HG03045 (cell line): ENCODE results near the gene EEF2.
A peak's percentile ranks its signal among the peaks of the same experiment; 100 is the strongest.

Experiments
- ATAC-seq: cut with Tn5 transposase; IDR thresholded peaks from one replicate; pipeline ENCODE4 v1.9.1; 2021; ENCODE audit warnings: mild to moderate bottlenecking, moderate library complexity; ENCODE audit not compliant: unreplicated experiment

The EEF2 gene

DNA sequence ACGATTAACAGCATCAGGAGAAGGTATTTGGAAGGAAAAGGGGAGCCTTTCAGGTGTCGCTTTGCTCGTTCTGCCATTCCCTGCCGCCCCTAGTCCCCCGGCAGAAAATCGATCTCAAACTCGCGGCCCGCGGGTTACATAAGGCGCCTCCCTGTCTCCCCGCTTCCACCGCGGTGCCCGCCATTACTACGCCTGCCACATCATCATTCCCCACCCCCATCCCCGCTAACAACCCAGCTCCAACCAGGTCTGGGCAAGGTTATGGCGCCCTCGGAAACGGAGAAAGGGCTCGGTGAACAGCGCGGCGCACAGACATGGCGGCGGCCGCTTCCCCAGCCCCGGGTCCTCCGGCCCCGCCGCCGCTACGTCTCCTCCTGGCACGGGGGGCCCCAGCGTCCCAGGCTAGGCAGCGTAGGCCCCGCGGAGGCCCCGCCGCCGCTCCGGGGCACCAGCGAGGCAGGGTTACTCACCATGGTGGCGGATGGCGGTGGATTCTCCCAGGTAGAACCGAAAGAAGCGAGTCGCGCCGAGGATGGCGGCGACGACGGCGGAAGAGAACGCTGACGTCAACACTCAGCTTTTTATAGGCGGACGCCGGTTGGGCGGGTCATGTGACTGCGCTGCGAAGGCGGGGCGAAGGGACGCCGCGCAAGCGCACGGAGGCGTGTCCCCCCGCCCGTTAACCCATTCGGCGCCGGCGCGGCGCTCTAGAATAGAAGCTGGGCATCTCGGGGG lies at the start of gene EEF2:
EEF2 (minus strand) TSS at position 556 of the 735 bp plus-strand sequence; CDS start at position 473, 83 bp downstream.
- ATAC-seq, result peak; percentile 57

DNA sequence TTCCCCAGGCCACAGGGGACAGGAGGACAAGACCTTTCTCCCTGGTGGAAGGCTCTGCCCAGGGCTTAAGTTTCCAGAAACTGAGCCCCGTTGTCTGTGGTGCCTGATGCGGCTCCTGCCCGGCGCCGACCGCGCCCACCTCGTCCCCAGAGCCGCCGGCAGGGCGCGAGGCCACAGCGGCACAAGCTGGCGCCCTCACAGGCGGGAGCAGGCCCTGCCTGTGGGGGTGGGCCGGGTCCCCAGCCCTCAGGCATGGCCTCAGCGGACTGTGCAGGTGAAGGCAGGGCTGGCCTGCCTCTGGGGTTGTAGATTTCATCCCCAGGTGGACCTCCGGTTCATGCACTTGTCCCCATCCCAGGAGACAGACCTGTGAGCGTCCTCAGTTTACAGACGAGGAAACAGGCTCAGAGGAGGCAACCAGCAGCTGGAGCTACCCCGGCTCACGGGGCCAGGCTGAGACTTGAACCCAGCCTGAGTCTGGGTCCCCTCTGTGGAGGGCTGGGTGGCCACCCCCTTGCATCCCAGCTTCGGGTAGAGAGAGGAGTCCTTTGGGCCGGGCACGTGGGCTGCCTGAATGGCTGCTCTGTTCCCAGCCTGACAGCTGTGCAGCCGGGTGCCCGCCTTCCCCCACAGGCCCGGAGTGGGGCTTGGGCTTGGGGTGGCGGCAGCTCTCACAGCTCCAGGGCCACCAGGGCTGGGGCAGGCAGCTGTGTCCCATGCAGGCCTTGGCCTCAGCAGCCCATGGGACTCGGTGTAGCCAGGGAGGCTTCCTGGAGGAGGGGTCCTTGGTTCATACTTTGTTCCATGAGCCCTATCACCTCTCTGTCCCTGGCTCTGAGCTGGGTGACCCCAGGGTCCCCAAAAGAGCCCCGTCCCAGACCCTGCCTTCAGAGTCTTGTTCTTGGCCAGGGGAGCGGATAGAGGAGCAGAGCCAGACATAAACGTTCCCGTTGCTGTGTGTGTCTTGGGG lies 49.1 kb upstream of the EEF2 start:
- ATAC-seq, result no peak

DNA sequence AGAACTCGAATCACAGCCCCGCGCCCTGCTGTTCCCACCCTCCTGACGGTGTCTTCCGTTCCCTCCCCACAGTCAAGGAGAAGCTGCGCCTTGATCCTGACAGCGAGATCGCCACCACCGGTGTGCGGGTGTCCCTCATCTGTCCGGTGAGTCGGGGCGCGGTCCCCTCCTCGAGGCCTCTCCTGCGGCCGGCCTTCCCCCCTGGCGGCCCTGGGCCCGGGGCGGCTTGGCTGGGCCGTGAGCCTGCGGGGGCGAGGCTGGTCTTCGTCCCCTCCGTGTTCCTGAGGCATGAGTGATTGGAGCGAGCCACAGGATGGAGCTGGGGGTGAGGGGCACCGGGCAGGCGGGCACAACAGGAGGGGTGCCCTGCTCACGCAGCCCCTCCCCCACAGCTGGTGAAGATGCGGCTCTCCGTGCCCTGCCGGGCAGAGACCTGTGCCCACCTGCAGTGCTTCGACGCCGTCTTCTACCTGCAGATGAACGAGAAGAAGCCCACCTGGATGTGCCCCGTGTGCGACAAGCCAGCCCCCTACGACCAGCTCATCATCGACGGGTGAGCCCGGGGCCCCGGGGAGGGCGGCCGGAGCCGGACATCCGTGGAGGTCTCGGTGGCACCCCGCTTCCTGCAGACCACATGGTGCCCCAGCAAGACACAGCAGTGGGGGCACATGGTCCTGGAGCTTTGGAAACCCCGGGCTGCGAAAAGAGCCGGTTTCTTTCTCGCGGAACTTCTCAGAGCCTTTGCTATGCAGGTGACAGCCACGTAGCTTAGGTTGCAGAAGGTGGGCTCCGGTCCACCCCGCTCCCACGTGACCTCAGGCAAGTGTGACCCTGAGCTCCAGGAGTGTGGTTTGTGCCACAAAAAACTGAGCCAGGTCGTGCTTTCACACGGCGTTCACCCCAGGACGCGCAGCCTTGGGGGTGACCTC lies 48.0 kb upstream of the EEF2 start:
- no peak for ATAC-seq

DNA sequence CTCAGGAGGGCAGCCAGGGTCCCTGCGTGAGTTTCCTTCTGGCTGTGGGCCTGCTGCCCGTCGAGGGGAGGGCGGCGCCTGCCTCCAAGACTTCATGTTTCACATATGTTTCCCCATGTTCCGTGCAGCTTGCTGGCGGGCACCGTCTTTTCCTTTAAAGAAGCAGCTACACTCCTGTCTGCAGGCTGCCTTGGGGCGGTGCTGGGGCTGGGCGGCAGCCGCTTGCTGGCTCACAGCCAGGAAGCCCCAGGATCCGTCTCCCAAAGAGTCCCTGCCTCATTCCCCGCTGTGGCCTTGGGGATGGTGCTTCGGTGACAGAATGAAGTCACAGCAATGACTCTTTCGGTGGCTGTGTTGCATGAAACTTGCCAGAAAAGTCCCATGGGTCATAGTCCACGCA lies 47.2 kb upstream of the EEF2 start:
- no peak for ATAC-seq

DNA sequence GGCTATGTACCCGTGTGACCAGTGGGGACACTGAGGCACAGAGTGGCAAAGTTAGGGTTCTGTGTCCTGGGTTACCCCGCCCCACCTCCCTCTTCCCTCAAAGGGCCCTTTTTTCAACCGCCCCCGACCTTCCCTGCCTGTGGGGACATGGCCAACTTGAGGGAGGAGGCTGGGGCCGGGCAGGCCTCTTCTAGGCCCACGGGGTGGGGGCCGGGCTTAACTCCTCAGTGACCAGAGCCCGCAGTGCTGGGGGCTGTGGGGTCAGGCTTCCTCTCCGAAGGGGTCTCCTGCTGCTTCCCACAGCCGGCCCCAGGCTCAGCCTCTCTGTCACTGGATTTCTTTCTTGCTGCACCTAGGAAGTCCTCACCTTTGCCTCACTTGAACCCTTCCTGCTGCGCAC lies 46.2 kb upstream of the EEF2 start:
- no peak for ATAC-seq

DNA sequence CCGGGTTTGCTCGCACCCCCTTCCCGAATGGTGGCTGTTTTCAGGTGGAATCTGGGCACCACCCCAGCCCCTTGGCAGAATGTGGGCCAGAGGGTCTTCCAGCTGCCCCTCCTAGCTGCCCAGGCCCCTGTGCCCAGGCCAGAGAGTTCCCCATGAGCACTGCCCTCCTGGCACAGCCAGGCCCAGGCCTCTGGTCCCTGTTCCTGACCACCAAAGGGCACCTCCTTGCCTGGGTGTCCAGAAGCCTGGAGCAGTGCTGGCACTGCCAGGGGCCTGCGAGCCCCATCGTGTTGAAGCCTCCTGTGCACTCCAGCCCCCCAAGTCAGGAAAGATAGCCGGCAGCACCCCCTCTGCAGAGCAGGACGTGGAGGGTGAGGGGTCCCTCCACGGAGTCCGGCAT lies 45.7 kb upstream of the EEF2 start:
- ATAC-seq, result no peak

DNA sequence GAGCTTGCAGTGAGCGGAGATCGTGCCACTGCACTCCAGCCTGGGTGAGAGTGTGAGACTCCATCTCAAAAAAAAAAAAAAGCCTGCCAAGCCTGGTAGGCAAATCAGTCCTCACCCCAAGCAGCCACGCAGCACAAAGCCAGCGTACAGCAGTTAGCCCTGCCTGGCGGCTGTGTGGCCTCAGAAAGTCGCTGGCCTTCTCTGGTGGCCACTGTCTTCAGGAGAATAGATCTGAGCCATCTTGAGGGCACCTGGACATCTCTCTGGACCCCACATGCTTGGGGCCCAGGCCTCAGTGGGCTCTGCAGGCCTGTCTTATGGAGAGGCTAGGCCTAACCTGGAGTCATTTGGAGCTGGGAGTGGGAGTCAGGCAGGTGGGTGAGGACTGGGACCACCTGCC lies 45.3 kb upstream of the EEF2 start:
- no peak for ATAC-seq

DNA sequence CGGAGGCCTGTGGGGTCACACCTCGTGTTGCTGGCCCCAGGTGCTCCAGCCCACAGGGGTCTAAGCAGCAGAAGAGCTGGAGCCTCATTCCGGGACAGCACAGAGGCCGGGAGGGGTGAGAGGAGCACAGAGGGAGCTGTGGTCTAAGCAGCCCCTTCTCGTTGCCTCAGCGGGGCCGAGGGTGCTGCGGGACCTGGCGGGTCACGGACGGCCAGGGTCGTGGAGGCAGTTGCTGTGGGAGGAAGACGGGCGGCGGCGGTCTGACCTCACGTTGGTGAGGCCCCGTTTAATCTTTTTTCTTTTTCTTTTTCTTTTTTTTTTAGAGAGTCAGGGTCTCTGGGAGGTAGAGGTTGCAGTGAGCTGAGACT lies 44.0 kb upstream of the EEF2 start:
- ATAC-seq, result no peak

DNA sequence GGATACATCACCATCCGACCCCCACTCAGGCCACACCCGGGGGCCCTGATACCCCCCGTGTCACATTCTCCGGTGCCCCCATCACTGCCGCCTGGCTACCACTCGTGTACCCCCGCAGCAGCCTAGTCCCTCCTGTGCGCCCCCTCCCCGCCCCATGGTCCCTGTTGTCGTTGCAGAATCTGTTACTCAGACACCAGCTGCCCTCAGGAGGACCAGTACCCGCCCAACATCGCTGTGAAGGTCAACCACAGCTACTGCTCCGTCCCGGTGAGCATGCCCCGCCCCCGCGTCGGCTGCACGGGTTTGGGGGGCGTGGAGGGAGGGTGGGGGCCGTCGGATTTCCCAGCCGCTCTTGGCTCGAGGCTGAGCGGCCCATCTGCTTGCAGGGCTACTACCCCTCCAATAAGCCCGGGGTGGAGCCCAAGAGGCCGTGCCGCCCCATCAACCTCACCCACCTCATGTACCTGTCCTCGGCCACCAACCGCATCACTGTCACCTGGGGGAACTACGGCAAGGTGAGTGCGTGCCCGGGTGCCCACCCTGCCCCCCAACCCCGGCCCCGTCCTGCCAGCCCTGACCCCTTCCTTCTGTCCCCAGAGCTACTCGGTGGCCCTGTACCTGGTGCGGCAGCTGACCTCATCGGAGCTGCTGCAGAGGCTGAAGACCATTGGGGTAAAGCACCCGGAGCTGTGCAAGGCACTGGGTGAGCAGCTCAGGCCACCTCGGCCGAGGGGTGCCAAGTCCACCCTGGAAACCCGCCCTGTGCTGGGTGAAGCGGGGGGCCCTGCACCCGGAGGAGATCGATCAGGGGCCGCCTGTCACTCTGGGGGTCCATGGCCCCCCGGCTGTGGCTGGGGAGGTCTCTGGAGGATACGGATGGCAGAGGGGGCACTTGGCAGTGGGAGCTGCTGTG lies 43.3 kb upstream of the EEF2 start:
- no peak for ATAC-seq

DNA sequence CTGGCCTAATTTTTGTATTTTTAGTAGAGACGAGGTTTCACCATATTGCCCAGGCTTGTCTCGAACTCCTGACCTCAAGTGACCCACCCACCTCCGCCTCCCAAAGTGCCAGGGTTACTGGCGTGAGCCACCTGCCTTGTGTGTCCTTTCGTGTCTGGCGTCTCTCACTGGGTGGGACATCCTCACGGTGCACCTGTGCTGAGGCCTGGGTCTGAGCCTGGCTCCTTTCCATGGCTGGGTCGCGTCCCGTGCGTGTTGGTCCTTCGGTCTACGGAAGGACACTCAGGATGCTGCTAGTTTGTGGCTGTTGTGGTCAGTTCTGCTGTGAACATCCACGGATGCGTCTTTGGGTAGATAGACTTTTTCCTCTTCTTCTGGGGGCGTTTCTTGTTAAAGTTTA lies 41.9 kb upstream of the EEF2 start:
- ATAC-seq, result no peak

DNA sequence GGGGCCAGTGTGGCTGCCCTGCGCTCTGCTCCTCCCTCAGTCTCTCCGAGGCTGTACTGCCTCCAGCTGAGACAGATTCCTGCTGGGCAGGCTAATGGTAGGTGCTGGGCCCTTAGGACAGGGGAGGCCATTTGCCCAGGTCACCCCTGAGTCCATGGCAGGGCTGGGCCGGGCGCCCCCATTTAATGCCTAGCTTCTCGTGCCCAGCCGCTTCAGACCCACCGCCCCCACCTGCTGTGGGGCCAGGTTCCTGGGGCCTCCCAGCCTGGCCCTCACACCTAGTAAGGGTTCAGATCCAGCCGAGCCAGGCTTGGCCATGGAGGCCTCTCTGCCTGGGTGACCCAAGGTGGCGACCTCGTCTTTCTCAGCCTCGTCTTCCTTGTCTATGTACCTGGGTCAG lies 40.1 kb upstream of the EEF2 start:
- no peak for ATAC-seq

DNA sequence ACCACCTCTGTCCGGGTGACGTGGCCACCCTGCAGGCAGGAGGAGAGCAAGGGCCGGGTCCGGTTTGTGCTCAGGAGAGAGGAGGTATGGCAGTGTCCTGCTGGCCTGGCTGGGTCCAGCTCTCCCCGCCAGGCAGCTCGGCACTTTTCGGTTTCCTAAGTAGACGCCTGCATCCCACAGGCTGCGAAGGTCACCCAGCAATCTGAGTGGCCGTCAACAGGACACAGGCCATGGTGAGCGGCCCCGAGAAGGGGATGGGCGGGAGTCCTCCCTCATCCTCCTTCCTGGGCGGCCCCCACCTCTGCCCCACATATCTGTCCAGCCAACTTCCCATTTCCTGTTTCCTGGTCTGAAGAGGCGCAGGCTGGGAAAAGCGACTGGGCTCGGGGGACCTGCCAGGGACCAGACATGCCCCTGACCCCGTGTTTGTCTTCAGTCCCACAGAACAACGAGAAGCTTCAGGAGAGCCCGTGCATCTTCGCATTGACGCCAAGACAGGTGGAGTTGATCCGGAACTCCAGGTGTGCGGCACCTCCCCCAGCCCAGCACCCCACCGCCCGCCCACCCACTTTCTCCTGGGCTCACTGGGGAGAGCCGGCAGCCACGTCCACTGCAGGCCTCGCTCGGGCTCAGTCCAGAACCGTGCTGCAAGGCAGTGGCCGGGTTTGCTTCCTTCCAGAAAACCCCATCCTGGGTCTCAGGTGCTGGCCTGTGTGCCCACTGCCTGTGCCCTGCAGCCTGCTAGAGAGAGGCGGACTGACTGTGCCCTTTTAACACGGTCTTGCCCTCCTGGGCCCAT lies 38.5 kb upstream of the EEF2 start:
- ATAC-seq, result no peak

DNA sequence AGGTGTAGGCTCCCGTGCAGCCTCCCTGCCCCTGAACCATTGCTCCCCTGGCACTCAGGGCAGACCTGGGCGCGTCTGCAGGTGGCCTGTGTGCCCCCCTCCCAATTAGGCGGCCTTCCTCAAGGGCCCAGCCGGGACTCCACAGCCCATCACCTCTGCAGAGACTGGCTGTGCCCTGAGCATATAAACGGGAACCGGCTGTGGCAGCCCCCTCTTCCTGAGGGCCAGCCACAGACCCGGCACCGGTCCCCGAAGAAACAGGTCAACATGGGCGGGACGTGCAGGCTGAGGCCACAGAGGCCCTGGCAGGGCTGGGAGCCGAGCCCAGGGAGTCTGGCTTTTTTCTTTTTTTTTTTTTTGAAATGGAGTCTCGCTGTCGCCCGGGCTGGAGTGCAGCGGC lies 34.3 kb upstream of the EEF2 start:
- no peak for ATAC-seq

DNA sequence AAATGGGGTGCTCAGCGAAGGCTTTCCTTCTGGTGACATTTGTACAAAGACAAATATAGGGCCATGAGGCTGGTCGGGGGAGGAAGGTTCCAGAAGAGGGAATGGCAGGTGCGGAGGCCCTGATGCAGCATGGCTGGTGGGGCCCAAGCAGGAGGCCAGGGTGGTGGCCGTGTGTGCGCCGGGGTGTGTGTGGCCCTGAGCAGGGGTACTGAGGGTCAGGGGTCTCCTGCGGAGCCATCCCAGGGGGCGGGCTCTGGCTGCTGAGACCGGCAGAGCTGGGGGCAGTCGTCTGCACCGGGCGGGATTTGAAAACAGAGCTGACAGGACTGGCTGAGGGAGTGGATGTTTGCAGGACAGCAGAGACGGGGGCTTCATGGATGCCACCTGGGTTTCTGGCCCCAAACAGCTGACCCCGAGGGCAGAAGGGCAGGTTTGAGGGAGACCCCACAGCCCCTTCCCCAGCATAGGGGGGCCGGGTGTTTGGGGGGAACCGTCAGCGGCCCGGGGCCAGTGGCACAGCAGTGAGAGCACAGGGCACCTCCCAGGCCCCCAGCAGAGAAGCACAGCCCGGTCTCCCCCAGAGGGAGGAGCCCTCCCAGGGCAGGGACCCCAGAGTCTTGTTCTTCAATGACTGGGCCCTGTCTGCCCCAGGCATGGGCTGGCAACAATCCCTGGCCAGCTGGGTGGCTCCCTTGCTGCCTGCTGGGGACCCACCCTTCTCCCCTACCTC lies 33.7 kb upstream of the EEF2 start:
- ATAC-seq, result no peak

DNA sequence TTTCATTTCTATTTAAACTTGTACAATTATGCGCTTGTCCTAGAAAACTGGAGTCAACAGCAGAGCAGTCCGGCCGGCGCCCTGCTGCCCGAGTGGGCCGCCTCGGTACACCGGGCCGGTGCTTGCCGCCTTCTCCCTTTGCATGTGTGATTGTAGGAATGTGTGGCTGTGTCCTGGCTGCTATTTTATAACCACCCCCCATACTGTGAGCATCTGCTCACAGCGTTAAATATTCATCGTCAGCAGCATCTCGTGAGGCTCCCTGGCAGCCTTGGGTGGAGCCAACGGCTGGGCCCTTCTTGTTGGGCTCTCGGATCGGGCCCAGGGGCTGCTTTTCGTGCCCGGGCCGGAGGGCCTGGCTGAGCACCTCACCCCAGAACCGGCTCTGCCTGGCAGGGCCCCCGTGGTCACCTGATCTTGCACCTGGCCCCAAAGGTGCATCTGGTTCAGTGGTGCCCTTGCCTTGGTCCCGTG lies 32.9 kb upstream of the EEF2 start:
- ATAC-seq, result no peak

DNA sequence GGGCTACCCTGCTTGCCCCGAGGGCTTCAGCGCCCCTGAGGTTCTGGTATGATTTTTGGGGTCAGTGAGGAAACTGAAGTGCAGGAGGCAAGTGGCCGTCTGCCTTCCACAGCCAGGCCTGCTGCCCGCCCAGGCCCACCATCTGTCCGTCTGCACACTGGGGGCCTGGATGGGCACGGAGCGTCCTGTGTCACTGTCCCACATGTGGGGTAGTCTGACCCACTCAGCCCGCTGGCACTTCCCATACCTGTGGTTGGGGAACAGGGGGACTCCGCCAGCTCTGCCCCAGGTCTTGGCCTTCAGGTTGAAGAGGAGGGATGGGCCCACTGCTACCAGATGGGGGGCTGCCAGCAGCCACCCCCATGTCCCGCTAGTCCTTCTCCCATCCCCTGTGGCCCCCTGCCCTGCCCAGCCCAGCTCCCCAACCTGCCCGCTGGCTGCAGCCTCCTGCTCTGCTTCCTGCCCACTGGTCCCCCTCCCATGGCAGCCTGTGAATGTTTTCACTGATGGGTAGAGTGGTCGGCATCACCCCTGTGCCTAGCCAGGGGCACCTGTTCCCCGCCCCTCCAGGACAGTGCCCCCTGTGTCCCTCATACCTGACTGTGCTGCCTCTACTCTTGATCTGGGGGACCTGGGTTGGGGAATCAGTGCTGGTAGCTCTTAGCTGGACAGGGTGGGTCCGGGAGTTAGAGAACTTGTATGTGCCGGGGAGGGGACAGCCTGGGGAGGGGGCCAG lies 31.8 kb upstream of the EEF2 start:
- no peak for ATAC-seq

DNA sequence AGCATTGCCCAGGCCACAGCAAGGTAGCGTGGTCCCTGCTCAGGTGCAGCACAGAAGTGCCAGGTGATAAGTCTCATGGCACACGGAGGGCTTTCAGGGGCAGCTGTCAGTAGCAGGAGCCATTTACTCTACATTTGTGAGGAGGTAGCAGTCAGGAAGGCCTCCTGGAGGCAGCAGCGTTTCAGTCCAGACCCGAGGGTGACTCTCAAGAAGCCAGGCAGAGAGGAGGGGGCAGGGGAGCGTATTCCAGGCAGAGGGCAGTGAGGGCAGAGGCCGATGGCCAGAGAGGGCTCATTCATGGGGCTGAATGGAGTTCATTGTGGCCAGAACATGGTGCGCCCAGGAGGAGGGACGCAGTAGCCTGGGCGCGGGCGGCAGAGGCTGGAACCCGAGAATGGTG lies 31.2 kb upstream of the EEF2 start:
- ATAC-seq, result no peak
